Measurements from ENCODE around the gene C9orf43.
"Not testable (repeated sequence)": the region's sequence is repeated elsewhere in the genome, so short reads cannot be mapped to it uniquely, and the experiment has no call there.

The C9orf43 gene

DNA sequence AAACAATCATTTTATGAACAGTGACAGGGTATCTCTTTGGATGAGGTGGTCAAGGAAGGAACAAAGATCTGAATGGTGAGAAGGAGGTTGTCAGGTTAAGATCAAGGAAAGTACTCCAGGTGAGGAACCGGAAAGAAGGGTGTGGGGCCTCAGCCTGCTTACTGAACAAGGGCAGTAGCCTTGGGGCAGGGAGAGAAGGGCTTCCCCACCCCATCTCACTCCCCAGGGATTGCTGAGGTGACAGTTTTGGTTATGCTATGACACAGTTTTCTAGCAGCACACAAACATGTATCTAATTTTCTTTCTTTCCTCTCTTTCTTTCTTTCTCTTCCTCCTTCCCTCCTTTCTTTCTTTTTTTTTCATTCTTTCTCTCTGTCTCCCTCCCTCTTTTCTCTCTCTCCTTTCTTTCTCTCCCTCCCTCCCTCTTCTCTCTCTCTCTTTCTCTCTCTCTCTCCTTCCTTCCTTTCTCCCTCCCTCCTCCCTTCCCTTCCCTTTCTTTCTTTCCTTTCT is 29.6 kb upstream of the C9orf43 start:
- Histone ChIP-seq H3K4me3 (no peak overlapping the region), H4K20me1 (no peaks in the 10 kb centered on the region), H3K27me3 (no peaks in the 10 kb centered on the region), H3K9ac (no peak overlapping the region), H3K4me2 (peak overlapping the region; percentile 5; the same call in 1 of the 2 replicates), H3K9me3 (no peaks in the 10 kb centered on the region), H3K4me1 (peaks cover 16% of the 10 kb centered on the region), H3K36me3 (peaks cover 6% of the 10 kb centered on the region; the same call in 1 of the 2 replicates), H3K27ac (no peak overlapping the region)
- TF ChIP-seq Cebpa-rat (IDR thresholded peaks at IDR 0.05), result no peak

DNA sequence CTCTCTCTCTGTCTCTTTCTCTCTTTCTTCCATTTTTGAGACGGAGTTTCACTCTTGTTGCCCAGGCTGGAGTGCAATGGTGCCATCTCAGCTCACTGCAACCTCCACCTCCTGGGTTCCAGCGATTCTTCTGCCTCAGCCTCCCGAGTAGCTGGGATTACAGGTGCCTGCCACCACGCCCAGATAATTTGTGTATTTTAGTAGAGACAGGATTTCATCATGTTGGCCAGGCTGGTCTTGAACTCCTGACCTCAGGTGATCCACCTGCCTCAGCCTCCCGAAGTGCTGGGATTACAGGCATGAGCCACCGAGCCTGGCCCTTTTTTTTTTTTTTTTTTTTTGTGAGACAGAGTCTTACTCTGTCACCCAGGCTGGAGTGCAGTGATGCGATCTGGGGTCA is 29.1 kb upstream of the C9orf43 start:
- H3K36me3 ChIP-seq, result peaks cover 10% of the 10 kb centered on the region; the same call in 1 of the 2 replicates
- H3K9ac ChIP-seq, H3K27me3 ChIP-seq, H3K9me3 ChIP-seq, H3K27ac ChIP-seq, H4K20me1 ChIP-seq, H3K4me3 ChIP-seq, H3K4me2 ChIP-seq: not testable (repeated sequence)
- peaks cover 13% of the 10 kb centered on the region for H3K4me1 ChIP-seq

- Histone ChIP-seq H3K4me3 (no peak overlapping the region), H3K9me3 (no peaks in the 10 kb centered on the region), H3K4me2 (no peak overlapping the region), H3K36me3 (peaks cover 16% of the 10 kb centered on the region; the same call in 1 of the 2 replicates), H3K27me3 (no peaks in the 10 kb centered on the region), H3K4me1 (peaks cover 13% of the 10 kb centered on the region), H4K20me1 (no peaks in the 10 kb centered on the region), H3K9ac (no peak overlapping the region), H3K27ac (no peak overlapping the region)
- TF ChIP-seq Cebpa-rat (IDR thresholded peaks at IDR 0.05), result no peak
These were observed 28.6 kb upstream of the C9orf43 start for GRCh38 chr9:113381909-113382411.

GRCh38 chr9:113386571-113387393 is 23.8 kb upstream of the C9orf43 start:
- Histone ChIP-seq H3K9ac (no peak overlapping the region), H4K20me1 (no peaks in the 10 kb centered on the region), H3K4me3 (no peak overlapping the region), H3K27ac (no peak overlapping the region), H3K27me3 (no peaks in the 10 kb centered on the region), H3K9me3 (no peaks in the 10 kb centered on the region), H3K4me1 (peaks cover 12% of the 10 kb centered on the region), H3K4me2 (no peak overlapping the region), H3K36me3 (peaks cover 64% of the 10 kb centered on the region)
- TF ChIP-seq Cebpa-rat (IDR thresholded peaks at IDR 0.05), result no peak

- no peaks in the 10 kb centered on the region for H3K27me3 ChIP-seq
- peak overlapping the region; percentile 59 for H3K9ac ChIP-seq
These were observed 22.9 kb upstream of the C9orf43 start for GRCh38 chr9:113387560-113388230.

GRCh38 chr9:113388833-113389232 is 21.7 kb upstream of the C9orf43 start:
- no peak for TF ChIP-seq Cebpa-rat (IDR thresholded peaks at IDR 0.05)
- Histone ChIP-seq H3K36me3 (peaks cover 83% of the 10 kb centered on the region), H3K4me3 (no peak overlapping the region), H3K9ac (no peak overlapping the region), H3K4me2 (no peak overlapping the region), H3K27ac (no peak overlapping the region), H3K4me1 (peaks cover 12% of the 10 kb centered on the region), H3K9me3 (no peaks in the 10 kb centered on the region), H4K20me1 (no peaks in the 10 kb centered on the region), H3K27me3 (no peaks in the 10 kb centered on the region)

More at GRCh38 chr9:113387560-113388230, 22.9 kb upstream of the C9orf43 start:
- H3K4me1 ChIP-seq, result peaks cover 12% of the 10 kb centered on the region
- no peak overlapping the region for H3K4me3 ChIP-seq
- H3K27ac ChIP-seq, result peak overlapping the region; percentile 33
- H3K9me3 ChIP-seq, result no peaks in the 10 kb centered on the region
- H4K20me1 ChIP-seq, result no peaks in the 10 kb centered on the region
- H3K4me2 ChIP-seq, result 0 out of 2 replicates have a peak overlapping the region, but pooled peaks have one; percentile 31
- TF ChIP-seq Cebpa-rat (IDR thresholded peaks at IDR 0.05), result no peak
- H3K36me3 ChIP-seq, result peaks cover 73% of the 10 kb centered on the region

GRCh38 chr9:113389451-113389850 is 21.1 kb upstream of the C9orf43 start:
- Histone ChIP-seq H3K9ac (no peak overlapping the region), H3K4me2 (no peak overlapping the region), H3K4me1 (peaks cover 12% of the 10 kb centered on the region), H4K20me1 (no peaks in the 10 kb centered on the region), H3K36me3 (peaks cover 83% of the 10 kb centered on the region), H3K27ac (no peak overlapping the region), H3K27me3 (no peaks in the 10 kb centered on the region), H3K9me3 (no peaks in the 10 kb centered on the region), H3K4me3 (no peak overlapping the region)
- TF ChIP-seq Cebpa-rat (IDR thresholded peaks at IDR 0.05), result no peak

- no peak overlapping the region for H3K4me3 ChIP-seq
- no peak overlapping the region for H3K27ac ChIP-seq
- no peaks in the 10 kb centered on the region for H3K9me3 ChIP-seq
- no peaks in the 10 kb centered on the region for H3K27me3 ChIP-seq
- H3K4me2 ChIP-seq, result no peak overlapping the region
- H3K36me3 ChIP-seq, result peaks cover 88% of the 10 kb centered on the region
- peaks cover 12% of the 10 kb centered on the region for H3K4me1 ChIP-seq
- TF ChIP-seq Cebpa-rat (IDR thresholded peaks at IDR 0.05), result no peak
- H3K9ac ChIP-seq, result no peak overlapping the region
- no peaks in the 10 kb centered on the region for H4K20me1 ChIP-seq
These were observed 20.2 kb upstream of the C9orf43 start for GRCh38 chr9:113390192-113390960.

GRCh38 chr9:113391917-113392316 is 18.6 kb upstream of the C9orf43 start:
- TF ChIP-seq Cebpa-rat (IDR thresholded peaks at IDR 0.05), result no peak
- peaks cover 85% of the 10 kb centered on the region for H3K36me3 ChIP-seq
- H3K9me3 ChIP-seq, result no peaks in the 10 kb centered on the region
- no peaks in the 10 kb centered on the region for H3K27me3 ChIP-seq
- no peak overlapping the region for H3K27ac ChIP-seq
- no peak overlapping the region for H3K4me2 ChIP-seq
- peaks cover 12% of the 10 kb centered on the region for H3K4me1 ChIP-seq
- no peaks in the 10 kb centered on the region for H4K20me1 ChIP-seq
- H3K9ac ChIP-seq, result no peak overlapping the region
- H3K4me3 ChIP-seq, result no peak overlapping the region
